GM12878 (cell line): ENCODE measurements around the gene FAM185A. TPM values are rescaled to one million over a fixed set of nuclear protein-coding genes. Genes with fewer than 3 reads are reported as not detected.
"Not testable (repeated sequence)": the region's sequence is repeated elsewhere in the genome, so short reads cannot be mapped to it uniquely, and the experiment has no call there.

ENCODE experiments used
- ATAC-seq: fragments of 200-7000 bp; cut with Tn5 transposase; 3 replicates; pipeline ENCODE4 v1.9.1; 2020; ENCODE audit warnings: mild to moderate bottlenecking, moderate library complexity
- BruUV-seq: library from RNA; stranded (reverse); fragments of 400-500 nt; replicated peaks from 2 replicates; lab custom pipeline; 2021; lab: Mats Ljungman, UMichigan
- CTCF ChIA-PET: fragments of 300-600 bp; sonication (Branson Sonifier 250); formaldehyde crosslinking; extraction: SDS; loops from one replicate; lab custom pipeline; 2021; ENCODE audit warnings: inconsistent platforms; lab: Yijun Ruan, JAX
- POLR2A ChIA-PET: fragments of 350-600 bp; formaldehyde crosslinking; extraction: SDS; loops from one replicate; lab custom pipeline; 2021; ENCODE audit warnings: inconsistent platforms; lab: Charles Lee
- RAD21 ChIA-PET: fragments of 300-600 bp; sonication (Branson Sonifier 250); formaldehyde crosslinking; loops from one replicate; lab custom pipeline; 2023; ENCODE audit warnings: antibody characterized with exemption; ENCODE audit not compliant: unreplicated experiment; lab: Charles Lee
- SMC1A ChIA-PET: fragments of 300-600 bp; sonication (Branson Sonifier 250); formaldehyde crosslinking; loops from one replicate; lab custom pipeline; 2023; ENCODE audit not compliant: unreplicated experiment, uncharacterized antibody; lab: Charles Lee
- DNase-seq: peaks from one replicate; pipeline ENCODE4 v3.0.0-alpha.2; 2011; ENCODE audit warnings: low read depth, low spot score
- FAIRE-seq: peaks from 3 replicates; lab custom pipeline; 2011; peaks lifted over from hg19 to GRCh38; lab: Jason Lieb, UNC
- H2AFZ ChIP-seq: 2 replicates; pipeline ENCODE4 v1.6.0; 2011; ENCODE audit warnings: low read depth, low read length, control low read depth; ENCODE audit not compliant: control insufficient read depth
- H3K27ac ChIP-seq: 2 replicates; pipeline ENCODE4 v1.5.1; 2011; ENCODE audit warnings: control low read depth; ENCODE audit not compliant: control insufficient read depth, insufficient read depth
- H3K27me3 ChIP-seq, 2 experiments: replicated peaks in 1 of 2; 2 replicates each; pipeline versions ENCODE4 v1.6.0 to v1.6.1; 2011; ENCODE audit warnings: low read length in 1 of 2; ENCODE audit not compliant: control insufficient read depth in 2 of 2, insufficient read depth in 2 of 2
- H3K36me3 ChIP-seq, 2 experiments: 2 replicates each; pipeline ENCODE4 v1.5.1; 2011; ENCODE audit warnings: low read length in 1 of 2; ENCODE audit not compliant: control insufficient read depth in 2 of 2, insufficient read depth in 2 of 2
- H3K4me1 ChIP-seq: 2 replicates; pipeline ENCODE4 v1.6.1; 2011; ENCODE audit warnings: mild to moderate bottlenecking, low read length, moderate library complexity, mixed read lengths; ENCODE audit not compliant: control insufficient read depth, insufficient read depth
- H3K4me2 ChIP-seq: 2 replicates; pipeline ENCODE4 v1.6.0; 2011; ENCODE audit warnings: control low read depth; ENCODE audit not compliant: control insufficient read depth, insufficient read depth
- H3K4me3 ChIP-seq: fragments of 200-600 bp; sonication (generic); 2 replicates; pipeline ENCODE4 v1.5.1; 2016
- H3K79me2 ChIP-seq: 2 replicates; pipeline ENCODE4 v1.6.0; 2011; ENCODE audit warnings: low read length; ENCODE audit not compliant: control insufficient read depth, insufficient read depth
- H3K9ac ChIP-seq: 2 replicates; pipeline ENCODE4 v1.8.0; 2011; ENCODE audit warnings: low read length, control low read depth, mixed read lengths; ENCODE audit not compliant: control insufficient read depth, insufficient read depth
- H3K9me3 ChIP-seq: replicated peaks from 3 replicates; pipeline ENCODE4 v1.5.1; 2011; ENCODE audit warnings: mild to moderate bottlenecking, low read length; ENCODE audit not compliant: control insufficient read depth, insufficient read depth
- H4K20me1 ChIP-seq: 2 replicates; pipeline ENCODE4 v1.6.0; 2011; ENCODE audit not compliant: control insufficient read depth, insufficient read depth
- NR2F1 ChIP-seq: fragments of 450-650 bp; conservative IDR thresholded peaks from 2 replicates; pipeline ENCODE4 v1.6.1; 2017; ENCODE audit warnings: mild to moderate bottlenecking
- SMAD1 ChIP-seq: fragments of 450-650 bp; IDR thresholded peaks from 2 replicates; pipeline ENCODE4 v1.6.1; 2018; ENCODE audit warnings: mild to moderate bottlenecking, low read depth; ENCODE audit not compliant: partially characterized antibody
- SUPT20H ChIP-seq: IDR thresholded peaks from 2 replicates; pipeline ENCODE4 v1.6.1; 2011; ENCODE audit warnings: low read depth, mild to moderate bottlenecking, low read length, moderate library complexity, borderline replicate concordance; ENCODE audit not compliant: control insufficient read depth
- TAF1 ChIP-seq: IDR thresholded peaks from 2 replicates; pipeline ENCODE4 v1.6.1; 2011; ENCODE audit warnings: mild to moderate bottlenecking, low read depth, low read length, borderline replicate concordance
- WGBS: methylation state at CpG from one replicate; pipeline ENCODE4 v1.1.6; 2016; ENCODE audit warnings: low lambda C conversion rate; ENCODE audit not compliant: insufficient replicate concordance, insufficient coverage; ENCODE audit errors: missing lambda C conversion rate; 5-methylcytosine and 5-hydroxymethylcytosine counted together
- in situ Hi-C: fragments of 300-500 bp; cut with MboI; formaldehyde crosslinking; loops from 9 replicates; pipeline ENCODE4 v1.14.3; 2018; ENCODE audit warnings: mixed read lengths
- intact Hi-C: fragments of 100-400 bp; cut with micrococcal nuclease; formaldehyde crosslinking; loops from one replicate; pipeline ENCODE4 v1.14.2; 2022; ENCODE audit not compliant: unreplicated experiment
- polyA plus RNA-seq, 11 experiments: library from polyadenylated mRNA; depleted of rRNA in 4 of 11; unstranded in 6 of 11; stranded (reverse) in 5 of 11; fragments of >200 nt; fragmentation: Nextera tagmentation in 4 of 11; fragmentation: Illumina TruSeq in 1 of 11; extraction: Ambion mirVana in 4 of 11; extraction: Trizol in 1 of 11; gene quantifications; 1 replicate in 1 of 11; 2 replicates in 10 of 11; pipeline versions ENCODE4 v1.2.1 to v1.2.3, GENCODE V29; 2011 to 2016; ENCODE audit warnings: inconsistent platforms in 2 of 11, missing spikeins in 2 of 11, low read depth in 1 of 11
- total RNA-seq, 4 experiments: library from RNA; depleted of rRNA in 3 of 4; stranded (reverse); fragments of >200 nt in 3 of 4; fragmentation: Illumina TruSeq in 1 of 4; extraction: Trizol in 1 of 4; gene quantifications; 2 replicates each; pipeline versions ENCODE4 v1.2.1 to v1.2.3, GENCODE V29; 2013 to 2021
- TF ChIP-seq, protein P1 (sequence below): fragments of 450-650 bp; IDR thresholded peaks from 2 replicates; pipeline ENCODE4 v1.6.1; 2018; ENCODE audit warnings: borderline replicate concordance, mild to moderate bottlenecking; ENCODE audit not compliant: partially characterized antibody
- TF ChIP-seq, protein P2 (sequence below): IDR thresholded peaks from 2 replicates; pipeline ENCODE4 v1.6.1; 2011; ENCODE audit warnings: mild to moderate bottlenecking, low read depth, low read length, moderate library complexity; ENCODE audit not compliant: insufficient replicate concordance

Gene FAM185A
- total and polyA plus RNA-seq, 10 of the 15 experiments (the other 5 are each of a cell fraction or from before 2014, with no cell fraction given): 1.9 to 12.8 (median 8.6) TPM

DNA sequence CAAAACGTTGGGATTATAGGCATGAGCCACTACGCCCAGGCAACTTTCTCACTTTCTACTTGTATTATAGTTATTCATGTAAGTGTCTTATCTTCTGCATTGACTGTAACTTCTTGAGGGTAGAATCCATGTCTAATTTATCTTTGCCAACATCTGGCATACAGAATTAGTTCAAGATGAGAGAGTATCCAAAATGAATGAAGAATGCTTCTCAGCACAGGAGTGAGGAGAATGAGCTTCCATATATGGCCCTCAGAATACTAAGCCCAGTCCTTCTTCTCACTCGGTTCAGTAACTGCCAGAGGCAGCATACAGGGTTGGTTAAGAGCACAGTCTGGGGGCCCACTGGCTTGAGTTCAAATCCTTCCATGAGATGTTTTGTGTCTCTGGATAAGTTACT, 89.0 kb downstream of the FAM185A start:
- ChIA-PET SMC1A (interaction anchor here (1.1 kb wide), 1 partner anchor 52 kb away, joined by 4 read pairs; no protein-coding TSS in a partner anchor), RAD21 (no interaction called here), POLR2A (no interaction called here), CTCF (no interaction called here)
- DNase-seq (no peak), FAIRE-seq (no peak), ATAC-seq (no peak)
- Histone ChIP-seq H3K4me2 (no peak overlapping the region), H3K9me3 (no peaks in the 10 kb centered on the region), H3K27me3 (no peaks in the 10 kb centered on the region), H3K79me2 (no peaks in the 10 kb centered on the region), H3K36me3 (no peaks in the 10 kb centered on the region), H3K4me3 (no peak overlapping the region), H3K27ac (no peak overlapping the region), H4K20me1 (no peaks in the 10 kb centered on the region), H3K9ac (no peak overlapping the region), H3K4me1 (peaks cover 6% of the 10 kb centered on the region), H2AFZ (no peak overlapping the region)
- intact Hi-C loops: no loop called here
- WGBS: 71% methylated on average over 3 of the region's 3 CpGs
- BruUV-seq: no TSS peak
- in situ Hi-C loops: no loop called here
- TF ChIP-seq, protein P1, sequence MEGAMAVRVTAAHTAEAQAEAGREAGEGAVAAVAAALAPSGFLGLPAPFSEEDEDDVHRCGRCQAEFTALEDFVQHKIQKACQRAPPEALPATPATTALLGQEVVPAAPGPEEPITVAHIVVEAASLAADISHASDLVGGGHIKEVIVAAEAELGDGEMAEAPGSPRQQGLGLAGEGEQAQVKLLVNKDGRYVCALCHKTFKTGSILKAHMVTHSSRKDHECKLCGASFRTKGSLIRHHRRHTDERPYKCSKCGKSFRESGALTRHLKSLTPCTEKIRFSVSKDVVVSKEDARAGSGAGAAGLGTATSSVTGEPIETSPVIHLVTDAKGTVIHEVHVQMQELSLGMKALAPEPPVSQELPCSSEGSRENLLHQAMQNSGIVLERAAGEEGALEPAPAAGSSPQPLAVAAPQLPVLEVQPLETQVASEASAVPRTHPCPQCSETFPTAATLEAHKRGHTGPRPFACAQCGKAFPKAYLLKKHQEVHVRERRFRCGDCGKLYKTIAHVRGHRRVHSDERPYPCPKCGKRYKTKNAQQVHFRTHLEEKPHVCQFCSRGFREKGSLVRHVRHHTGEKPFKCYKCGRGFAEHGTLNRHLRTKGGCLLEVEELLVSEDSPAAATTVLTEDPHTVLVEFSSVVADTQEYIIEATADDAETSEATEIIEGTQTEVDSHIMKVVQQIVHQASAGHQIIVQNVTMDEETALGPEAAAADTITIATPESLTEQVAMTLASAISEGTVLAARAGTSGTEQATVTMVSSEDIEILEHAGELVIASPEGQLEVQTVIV: no peak
- TF ChIP-seq SMAD1: no peak
- no peak for TF ChIP-seq SUPT20H
- no peak for TF ChIP-seq TAF1
- TF ChIP-seq, protein P2, sequence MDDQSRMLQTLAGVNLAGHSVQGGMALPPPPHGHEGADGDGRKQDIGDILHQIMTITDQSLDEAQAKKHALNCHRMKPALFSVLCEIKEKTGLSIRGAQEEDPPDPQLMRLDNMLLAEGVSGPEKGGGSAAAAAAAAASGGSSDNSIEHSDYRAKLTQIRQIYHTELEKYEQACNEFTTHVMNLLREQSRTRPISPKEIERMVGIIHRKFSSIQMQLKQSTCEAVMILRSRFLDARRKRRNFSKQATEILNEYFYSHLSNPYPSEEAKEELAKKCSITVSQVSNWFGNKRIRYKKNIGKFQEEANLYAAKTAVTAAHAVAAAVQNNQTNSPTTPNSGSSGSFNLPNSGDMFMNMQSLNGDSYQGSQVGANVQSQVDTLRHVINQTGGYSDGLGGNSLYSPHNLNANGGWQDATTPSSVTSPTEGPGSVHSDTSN: no peak
- TF ChIP-seq NR2F1: no peak

DNA sequence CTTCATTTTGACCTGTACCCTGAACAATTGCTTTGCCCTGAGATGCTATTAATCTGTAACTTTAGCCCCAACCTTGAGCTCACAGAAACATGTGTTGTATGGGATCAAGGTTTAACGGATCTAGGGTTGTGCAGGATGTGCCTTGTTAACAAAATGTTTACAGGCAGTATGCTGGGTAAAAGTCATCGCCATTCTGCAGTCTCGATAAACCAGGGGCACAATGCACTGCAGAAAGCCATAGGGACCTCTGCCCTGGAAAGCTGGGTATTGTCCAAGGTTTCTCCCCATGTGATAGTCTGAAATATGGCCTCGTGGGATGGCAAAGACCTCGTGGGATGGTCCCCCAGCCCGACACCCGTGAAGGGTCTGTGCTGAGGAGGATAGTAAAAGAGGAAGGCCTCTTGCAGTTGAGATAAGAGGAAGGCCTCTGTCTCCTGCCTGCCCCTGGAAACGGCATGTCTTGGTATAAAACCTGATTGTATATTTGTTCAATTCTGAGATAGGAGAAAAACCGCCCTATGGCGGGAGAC, 89.8 kb downstream of the FAM185A start:
- H3K4me1 ChIP-seq, H2AFZ ChIP-seq, POLR2A ChIA-PET, ATAC-seq, SMC1A ChIA-PET, H3K9me3 ChIP-seq, H3K9ac ChIP-seq, H3K4me3 ChIP-seq, DNase-seq, H4K20me1 ChIP-seq, RAD21 ChIA-PET, FAIRE-seq, BruUV-seq, H3K36me3 ChIP-seq, in situ Hi-C loops, H3K79me2 ChIP-seq, H3K27me3 ChIP-seq, H3K27ac ChIP-seq, CTCF ChIA-PET, H3K4me2 ChIP-seq, intact Hi-C loops: not testable (repeated sequence)
- WGBS: 98% methylated on average over 10 of the region's 10 CpGs
